HG03280 (cell line): ENCODE data around the gene GADD45G.

ENCODE experiments used
- ATAC-seq: cut with Tn5 transposase; IDR thresholded peaks from one replicate; pipeline ENCODE4 v1.9.1; 2021; ENCODE audit warnings: mild to moderate bottlenecking, moderate library complexity; ENCODE audit not compliant: unreplicated experiment

GADD45G gene

GRCh38 chr9:89592213-89592815 is 12.5 kb upstream of the GADD45G start:
- no peak for ATAC-seq

GRCh38 chr9:89592963-89593726 is 11.7 kb upstream of the GADD45G start:
- no peak for ATAC-seq

GRCh38 chr9:89593727-89594427 is 10.9 kb upstream of the GADD45G start:
- peak; percentile 55 for ATAC-seq

GRCh38 chr9:89594811-89595550 is 9.8 kb upstream of the GADD45G start:
- ATAC-seq, result no peak

GRCh38 chr9:89595646-89596045 is 9.2 kb upstream of the GADD45G start:
- no peak for ATAC-seq

GRCh38 chr9:89596937-89597555 is 7.8 kb upstream of the GADD45G start:
- no peak for ATAC-seq

GRCh38 chr9:89597711-89598362 is 7.0 kb upstream of the GADD45G start:
- no peak for ATAC-seq

GRCh38 chr9:89598363-89598713 is 6.5 kb upstream of the GADD45G start:
- no peak for ATAC-seq

GRCh38 chr9:89598926-89599325 is 5.9 kb upstream of the GADD45G start:
- ATAC-seq, result no peak

GRCh38 chr9:89600831-89601230 is 4.0 kb upstream of the GADD45G start:
- ATAC-seq, result no peak

GRCh38 chr9:89601306-89601705 is 3.5 kb upstream of the GADD45G start:
- no peak for ATAC-seq

- ATAC-seq, result no peak
These were observed 2.8 kb upstream of the GADD45G start for GRCh38 chr9:89601856-89602562.

GRCh38 chr9:89602978-89603766 is 1.6 kb upstream of the GADD45G start:
- no peak for ATAC-seq

- no peak for ATAC-seq
These were observed 796 bp upstream of the GADD45G start for GRCh38 chr9:89603767-89604665.

- peak; percentile 10 for ATAC-seq
These were observed 745 bp downstream of the GADD45G start for GRCh38 chr9:89605465-89606048.

- no peak for ATAC-seq
These were observed 1.3 kb downstream of the GADD45G start for GRCh38 chr9:89606049-89606623.

GRCh38 chr9:89606624-89607311 is 2.0 kb downstream of the GADD45G start:
- no peak for ATAC-seq
